NOMO-1 treated with dmso at 0.1 percent for 144 hours (cell line): ENCODE results near the gene SIAE.

Experiments
- DNase-seq: peaks from one replicate; lab custom pipeline; 2025; ENCODE audit not compliant: unreplicated experiment; lab: John Stamatoyannopoulos, UW

SIAE gene

DNA sequence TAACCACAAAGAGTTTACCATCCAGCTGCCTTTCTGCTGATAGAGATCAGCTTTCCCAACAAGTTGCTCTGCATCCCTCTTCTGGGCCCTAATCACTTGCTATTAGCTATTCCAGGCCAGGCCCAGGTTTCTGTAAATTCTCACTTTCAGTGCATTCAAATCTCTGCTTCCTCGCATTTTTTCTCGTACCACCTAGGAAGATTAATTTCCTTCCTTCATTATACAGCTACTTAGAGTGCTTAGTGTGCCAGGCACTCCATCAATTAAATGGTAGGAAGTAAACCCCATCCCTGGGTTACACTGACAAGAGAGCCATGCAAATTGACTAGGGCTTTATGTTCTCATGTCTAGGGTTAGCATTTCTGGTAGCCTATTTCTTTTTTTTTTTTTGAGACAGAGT, 9.7 kb downstream of the SIAE start:
- DNase-seq = no peak

DNA sequence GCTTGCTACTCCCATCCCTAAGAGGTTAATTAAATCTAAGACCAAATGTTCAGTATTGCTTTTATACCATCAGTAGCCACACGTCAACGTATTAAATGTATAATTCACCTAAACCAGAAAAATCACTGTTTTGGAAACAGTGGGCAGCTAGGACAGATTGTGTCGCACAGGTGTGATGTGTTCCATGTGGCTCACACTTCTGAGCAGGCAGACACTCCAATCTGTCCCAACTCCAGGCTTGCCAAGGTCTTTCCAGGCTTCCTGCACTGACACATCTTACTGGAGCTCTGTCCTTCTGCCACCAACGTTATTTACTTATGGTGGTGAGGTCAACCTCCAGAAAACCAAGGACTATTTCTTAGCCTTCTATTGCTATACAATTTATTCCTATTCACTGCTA, 11.4 kb downstream of the SIAE start:
- DNase-seq = no peak

DNA sequence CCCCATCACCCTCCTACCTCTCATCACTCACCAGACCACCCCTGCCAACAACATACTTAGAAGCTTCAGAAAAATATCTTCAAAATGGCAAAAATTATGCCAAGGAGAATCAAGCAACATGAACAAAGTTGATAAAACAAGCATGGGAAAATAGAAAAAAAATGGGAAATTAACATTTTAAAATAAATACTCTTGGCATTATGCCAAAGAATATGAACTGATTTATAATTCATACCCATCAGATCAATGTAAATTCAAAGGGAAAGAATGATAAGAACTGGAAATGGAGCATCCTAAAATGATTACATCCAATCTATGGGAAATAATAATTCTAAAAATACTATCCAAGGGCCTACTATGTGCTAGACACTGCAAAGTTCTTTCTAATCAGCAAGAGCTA, 12.0 kb downstream of the SIAE start:
- no peak for DNase-seq

DNA sequence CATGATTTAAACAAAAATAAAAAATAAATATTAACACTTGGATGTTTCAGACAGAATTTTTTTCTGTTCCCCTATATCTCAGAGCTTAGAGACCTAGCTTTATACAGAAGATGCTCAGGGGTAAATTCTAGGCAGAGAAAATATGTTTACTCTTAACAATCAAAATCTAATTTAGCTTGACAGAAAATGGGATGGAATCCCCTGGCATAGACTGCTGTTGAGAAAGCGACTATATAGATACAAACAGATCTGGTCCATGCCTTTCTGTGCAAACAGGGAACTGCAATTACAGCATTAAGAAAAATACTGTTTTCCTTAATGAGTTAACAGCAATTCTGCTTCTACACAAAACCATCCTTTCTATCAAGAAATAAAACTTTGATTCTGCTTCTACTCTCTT, 14.6 kb downstream of the SIAE start:
- no peak for DNase-seq

DNA sequence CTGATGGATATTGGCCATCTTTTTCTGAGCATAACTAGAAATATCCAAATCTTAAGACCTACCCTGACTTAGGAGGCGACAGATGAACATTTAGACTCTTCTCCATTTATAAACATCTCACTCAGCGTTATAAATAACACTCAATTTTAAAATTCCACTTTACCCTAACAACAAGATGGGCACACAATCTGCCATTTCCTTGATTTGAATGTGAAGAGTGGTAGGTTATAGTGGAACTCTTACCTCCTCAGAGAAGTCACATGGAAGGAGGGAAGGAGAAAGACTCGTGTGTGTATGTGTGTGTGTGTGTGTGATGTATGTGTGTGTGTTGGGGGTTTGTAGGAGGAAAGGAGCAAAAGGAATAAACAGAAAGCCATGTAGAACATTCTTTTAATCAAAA, 15.0 kb downstream of the SIAE start:
- no peak for DNase-seq

DNA sequence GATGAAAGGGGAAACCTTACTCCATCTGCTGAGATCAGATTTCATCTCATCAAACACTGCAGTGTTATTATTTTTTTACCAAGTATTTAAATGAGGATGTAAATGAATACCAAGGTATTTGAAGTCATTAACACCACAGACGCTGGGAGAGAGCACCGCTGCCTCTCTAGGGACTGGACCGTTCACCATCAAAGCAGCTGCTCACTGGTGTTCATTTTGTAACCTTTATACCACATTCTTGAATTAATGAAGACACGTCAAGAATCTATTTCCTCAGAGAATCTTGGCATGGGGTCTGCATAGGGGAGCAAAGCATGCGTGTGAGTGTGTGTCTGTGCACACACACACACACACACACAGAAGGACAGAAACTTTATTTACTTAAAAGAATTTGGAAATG, 15.6 kb downstream of the SIAE start:
- no peak for DNase-seq

DNA sequence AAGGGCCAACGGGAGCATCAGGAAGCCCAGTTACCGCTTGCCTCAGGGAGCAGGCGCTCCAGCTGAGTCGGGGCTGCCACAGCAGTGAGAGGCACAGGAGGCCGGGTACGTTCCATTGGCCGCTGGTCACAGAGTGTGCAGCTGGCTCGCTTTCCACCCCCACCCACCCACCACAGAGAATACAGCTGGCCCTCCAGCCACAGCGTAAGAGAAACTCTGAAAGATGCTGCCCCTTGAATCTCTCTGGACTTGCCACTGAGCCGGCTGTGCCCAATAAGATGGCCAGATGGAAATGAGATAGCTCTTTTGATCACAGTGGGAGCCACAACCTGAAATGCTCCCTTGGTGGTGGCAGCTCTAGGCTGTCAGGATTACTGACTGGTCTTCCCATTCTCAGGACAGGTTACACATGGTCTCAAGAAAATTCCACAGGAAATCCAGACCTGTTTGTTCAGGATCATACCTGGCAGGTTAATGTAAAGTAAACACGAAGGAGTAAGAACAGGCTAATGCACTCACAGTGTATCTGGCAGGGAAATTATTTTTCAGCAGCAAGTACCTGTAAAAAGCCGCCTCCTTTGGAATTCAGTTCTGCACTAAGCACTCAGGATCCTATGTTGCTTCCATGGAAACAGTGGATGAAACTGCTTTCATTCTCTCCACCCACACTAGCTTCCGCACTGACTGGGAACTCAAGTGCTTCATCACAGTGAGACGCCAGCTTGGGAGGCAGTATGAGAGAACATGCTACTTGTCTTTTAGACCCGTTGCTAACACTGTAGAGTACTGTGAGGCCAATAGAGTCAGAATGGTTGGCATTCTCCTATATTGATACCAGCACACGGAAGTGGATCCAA, 16.5 kb downstream of the SIAE start:
- DNase-seq = no peak

DNA sequence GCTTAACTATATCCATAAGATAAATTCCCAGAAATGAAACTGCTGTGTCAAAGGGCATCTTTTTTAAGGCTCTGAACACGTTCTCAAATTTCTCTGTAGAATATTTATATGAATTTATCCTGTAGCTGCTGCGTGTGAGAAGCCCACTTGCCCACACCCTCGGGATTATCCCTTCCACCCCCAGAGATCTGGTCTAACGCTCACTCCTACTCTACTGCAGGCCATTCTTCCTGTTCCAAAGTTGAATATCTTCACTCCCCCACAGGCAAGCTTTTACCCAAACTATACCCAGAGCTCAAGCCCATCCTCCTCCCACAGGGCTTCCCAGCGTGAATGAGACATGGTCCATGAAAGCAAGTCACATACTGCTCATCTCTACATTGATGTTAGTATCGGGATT, 24.9 kb downstream of the SIAE start:
- DNase-seq = no peak

DNA sequence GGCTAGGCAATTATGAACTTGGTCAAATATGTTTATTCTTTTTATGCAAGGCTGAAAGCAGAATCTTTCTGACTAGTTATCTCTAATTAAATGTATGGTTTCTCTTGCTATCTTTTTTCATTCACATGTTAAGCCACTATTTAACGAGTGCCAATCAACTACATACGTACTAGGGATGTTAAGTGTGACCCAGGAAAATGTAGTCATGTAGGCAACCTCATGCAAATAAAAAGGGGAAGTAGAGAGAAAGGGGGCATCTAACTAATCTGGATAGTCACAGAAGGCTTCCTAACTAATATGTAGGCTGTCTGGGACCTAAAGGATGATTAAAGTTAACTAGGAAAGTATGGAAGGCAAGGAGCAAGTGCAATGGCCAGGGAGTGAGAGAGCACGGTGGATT, 27.4 kb downstream of the SIAE start:
- DNase-seq = no peak

DNA sequence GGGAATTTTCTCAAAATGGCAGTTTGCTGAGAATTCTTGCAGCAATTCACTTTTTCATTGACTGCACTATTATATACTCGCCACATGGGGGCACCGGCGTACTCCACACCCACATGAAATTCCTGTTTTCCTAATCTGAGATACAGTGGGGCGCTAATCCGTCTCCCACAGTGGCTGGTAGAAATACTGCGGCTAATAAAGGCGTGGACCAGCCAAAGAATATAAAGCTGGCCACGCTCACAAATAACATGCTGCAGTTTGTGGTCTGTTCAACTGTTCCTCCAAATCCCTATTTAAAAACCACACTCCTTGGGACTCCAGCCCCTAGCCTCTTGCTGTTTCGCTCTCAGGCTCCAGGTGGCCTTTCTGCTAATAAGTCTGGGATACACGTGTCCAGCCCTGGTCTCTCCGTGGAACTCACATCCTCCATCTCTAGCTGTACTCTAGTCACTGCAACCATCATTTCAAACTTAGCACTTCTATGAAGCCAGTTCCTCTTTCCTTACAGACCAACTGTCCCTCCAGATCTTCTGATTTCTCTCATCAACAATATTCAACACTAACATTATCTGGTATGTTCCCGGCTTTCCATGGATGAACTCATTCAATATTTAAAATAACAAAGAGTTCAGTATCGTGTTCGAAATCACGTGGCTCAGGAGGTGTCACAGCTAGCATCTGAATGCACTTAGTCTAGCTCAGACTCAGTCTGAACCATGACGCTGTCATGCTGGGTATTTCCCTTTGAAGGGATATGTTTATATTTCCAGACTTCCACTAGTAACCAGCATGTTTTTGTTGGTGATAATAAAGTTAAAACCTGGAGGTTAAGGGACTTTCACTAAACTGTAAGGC, 28.9 kb downstream of the SIAE start:
- peak; percentile 44 for DNase-seq

DNA sequence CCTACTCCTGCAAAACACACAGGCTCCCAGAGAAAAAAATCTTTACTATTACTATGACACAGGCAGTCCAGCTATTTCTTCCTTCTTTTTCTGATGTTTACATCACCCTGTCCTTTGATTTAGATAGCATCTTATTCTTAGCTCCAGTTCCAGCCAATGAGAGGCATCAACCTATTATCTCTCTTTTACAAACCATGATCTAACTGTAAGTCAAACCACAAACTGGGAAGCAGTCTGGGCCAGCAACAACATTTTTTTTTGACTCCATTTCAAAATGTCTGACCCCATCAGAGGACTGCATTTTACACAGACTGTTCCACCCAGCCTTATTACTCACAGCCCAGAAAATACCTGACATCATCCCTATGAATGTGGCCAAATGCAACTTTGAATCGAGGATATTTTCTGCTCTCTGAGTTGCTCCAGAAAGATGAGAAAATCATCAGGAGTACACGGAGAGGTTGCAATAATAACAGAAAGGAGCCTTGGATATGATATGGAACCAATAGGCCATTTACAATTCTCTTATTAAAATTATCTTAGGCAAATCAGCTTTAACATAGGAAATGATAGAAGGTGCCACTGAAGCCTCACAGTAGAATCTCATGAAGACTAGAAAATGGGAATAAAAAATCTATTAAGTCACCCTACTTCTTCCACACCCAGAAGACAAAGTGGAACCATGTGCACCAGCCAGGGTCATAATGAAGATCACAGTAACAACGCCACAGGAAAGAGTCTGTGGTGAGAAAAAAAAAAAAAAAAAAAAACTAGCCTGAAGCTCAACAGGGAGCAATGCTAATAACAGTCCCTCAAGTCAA, 29.7 kb downstream of the SIAE start:
- DNase-seq = no peak

DNA sequence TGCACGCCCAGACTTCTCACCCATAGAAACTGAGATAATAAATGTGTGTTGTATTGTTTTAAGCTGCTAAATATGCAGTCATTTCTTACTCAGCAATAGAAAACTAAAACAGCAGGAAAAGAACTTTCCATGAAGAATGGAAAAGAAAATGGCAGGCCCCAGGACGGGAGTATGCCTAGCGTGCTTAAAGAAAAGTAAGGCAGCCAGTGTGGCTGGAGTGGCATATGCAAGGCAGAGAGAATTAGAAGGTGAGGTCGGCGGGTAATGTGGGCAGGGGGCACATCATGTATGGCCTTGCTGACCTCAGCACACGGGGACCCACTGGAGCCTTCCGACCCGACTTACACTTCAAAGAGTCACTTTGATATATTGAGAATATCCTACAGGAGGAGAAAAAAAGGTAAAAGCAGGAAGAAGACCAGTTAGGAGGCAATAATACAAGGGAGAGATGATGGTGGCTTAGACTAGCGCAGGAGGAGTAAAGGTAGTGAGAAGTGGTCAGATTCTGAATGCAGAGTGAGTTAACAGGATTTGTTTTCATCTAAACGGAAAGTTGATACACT, 30.4 kb downstream of the SIAE start:
- DNase-seq = no peak

DNA sequence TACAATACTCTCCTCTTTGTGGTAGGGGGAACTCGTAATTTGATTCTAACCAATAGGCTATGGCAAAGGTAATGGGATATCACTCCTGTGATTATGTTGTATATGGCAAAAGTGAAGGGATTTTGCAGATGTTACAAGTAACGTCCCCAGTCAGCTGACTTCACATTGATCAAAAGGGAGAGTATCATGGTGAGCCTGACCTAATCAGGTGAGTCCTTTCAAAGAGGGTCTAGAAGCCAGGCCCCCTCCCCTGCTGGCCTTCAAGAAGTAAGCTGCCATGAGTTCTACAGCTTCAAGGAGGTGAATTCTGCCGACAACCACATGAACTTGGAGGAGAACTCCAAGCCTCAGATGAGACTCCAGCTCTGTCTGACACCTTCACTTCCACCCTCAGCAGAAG, 30.9 kb downstream of the SIAE start:
- no peak for DNase-seq

DNA sequence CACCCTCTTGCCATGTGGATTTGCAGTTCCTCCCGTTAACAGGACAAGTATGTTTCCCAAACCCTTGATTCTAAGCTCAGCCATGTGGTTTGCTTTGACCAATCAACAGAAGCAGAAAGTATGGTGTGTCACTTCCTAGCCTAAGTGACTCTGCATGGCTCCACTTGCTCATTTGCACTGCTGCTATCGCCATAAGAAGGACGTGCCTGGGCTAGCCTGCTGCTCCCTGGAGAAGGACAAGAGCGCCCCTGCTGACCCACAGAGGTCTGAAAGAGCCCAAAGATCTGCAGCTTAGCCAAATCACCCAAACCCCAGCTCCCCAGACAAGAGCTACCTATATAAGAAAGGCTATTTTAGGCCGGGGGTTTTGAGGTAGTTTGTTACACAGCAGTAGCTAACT, 32.9 kb downstream of the SIAE start:
- no peak for DNase-seq

DNA sequence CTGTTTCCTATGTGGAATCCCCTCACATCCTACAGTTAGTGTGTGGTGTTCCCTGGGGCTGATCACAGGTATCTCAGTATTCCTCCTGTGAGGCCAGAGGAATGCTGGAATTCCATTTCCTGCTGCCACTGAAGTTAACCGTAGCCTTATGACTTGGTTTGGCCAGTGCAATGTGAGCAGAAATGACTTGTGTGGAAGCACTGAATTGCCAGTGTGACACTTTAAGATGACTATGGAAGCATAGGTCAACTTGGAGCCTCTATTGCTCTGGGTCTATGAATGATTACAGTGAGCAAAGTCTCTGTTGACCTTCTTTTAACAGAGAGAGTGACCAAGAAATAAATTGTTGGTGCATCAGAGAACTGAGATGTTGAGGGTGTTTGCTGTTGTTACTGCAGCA, 34.4 kb downstream of the SIAE start:
- no peak for DNase-seq

DNA sequence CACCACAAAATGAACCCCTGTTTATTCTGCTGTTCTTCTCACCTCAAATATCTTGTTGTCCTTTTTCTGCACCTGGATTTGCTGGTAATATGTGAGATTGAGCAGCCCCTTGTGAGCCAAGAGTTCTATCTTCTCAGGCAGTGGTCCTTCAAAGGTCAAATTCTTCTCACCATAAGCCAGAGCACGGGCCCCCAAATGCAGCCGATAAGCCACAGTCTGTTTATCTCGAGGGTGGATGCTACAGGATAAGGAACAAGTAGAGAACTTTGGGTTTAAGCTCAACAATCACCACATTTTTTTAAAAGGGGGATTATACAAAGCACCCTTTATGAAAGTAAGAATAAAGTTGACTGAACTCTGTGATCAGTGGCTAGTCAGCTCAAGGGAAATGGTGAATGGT, 35.0 kb downstream of the SIAE start:
- DNase-seq = no peak

DNA sequence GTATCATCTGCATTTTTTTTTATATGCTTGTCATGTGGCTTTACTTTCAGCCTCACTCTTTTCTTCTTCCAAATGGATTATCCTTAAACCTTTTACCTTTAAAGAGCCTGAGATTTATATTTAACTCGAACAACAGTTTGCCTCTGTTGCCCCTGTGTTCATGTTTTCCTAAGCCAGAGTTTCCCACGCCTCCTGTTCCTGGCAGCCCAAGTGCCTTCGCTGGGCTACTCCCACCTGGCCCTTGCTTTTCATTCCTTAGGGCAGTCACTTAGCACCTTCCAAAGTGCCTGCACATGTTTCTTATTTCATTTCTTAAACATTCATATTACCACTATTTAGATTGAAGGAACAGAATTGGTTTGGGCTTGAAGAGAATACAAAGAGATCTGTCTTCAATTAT, 37.6 kb downstream of the SIAE start:
- DNase-seq = no peak

DNA sequence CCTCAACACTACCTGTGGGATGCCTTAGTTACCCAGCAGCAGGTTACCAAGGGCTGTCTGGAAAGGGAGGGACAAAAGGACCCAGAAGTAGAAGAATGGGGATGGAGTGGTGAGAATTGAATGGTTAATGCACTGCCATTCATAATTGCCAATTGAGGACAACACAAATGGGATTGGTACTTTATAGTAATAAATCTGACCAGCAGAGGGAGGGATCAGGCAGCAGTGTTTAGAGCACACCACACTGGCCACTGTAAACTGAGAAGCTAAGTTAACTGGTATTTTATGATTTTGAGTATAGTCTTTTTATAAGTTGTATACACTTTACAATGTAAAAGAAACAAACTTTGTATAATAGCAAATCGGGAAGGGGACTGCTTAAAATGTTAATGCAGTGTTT, 40.2 kb downstream of the SIAE start:
- DNase-seq = no peak

DNA sequence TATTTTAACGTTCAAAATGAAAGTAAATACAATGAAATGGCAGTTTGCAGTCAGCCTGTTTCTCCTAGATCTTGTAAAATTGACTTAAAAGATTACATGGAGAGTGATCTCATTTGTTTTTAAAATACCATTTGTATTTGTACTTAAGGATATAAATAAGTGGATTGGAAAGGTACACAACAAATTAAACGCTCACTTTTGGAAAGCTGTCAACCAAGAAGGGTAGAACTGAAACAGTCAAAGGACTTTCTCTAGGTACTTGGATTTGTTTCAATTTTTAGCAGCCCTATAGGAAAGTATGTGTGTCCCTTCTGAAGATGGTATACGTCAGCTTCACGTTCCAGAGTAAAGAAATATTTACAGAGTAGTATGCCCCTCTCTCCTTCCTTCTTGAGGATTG, 43.6 kb downstream of the SIAE start:
- no peak for DNase-seq

DNA sequence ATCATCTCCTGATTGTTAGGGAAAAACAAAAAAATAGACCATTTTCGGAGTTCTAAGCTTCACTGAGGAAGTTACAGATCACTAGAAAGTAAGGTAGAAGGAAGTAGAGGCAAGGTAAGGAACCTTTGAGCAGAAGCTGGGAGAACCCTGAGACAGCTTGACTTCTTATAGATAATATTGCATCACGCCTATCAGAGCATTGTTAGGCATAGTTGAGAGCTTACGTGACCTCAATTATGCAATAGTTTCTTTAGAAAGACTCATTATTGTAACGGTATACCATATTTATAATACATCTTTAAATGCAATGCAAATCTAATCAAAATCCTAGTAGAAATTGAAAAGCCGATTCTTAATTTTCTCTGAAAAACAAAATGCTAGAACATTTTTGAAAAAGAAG, 46.0 kb downstream of the SIAE start:
- DNase-seq = no peak

DNA sequence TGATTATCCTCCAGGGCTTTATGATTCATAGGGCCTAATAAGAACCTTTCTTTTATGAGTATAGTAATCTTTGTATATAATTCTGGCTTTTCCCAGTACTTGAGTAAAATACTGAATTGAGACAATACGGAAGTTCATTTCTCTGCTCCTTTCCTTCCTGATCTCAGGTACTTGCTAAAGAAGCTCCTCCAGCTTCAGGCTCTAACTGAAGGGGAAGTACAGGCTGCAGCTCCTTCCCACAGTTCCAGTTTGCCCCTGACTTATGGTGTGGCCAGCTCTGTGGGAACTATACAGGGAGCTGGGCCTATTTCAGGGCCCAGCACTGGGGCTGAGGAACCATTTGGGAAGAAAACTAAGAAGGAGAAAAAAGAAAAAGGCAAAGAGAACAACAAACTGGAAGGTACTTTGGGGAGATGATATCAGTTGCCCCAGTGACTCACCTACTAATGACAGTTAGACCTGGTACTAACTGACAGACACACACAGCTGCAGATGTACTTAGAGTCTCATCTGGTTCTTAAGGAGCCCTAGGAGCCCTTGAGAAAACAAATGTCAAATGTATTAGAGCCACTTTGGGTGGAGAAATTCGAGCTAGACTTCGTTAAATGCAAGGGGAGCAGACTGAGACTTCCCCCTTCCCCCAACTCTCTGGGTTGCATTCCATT, 47.9 kb downstream of the SIAE start:
- no peak for DNase-seq
